Activated CD8-positive, alpha-beta memory T cell treated with anti-CD3 and anti-CD28 coated beads, Interleukin-2, amount 50 U/mL, for 1 hour (primary cell): ENCODE measurements around the gene RFX4.

ENCODE experiments used
- DNase-seq: peaks from one replicate; pipeline ENCODE4 v3.0.0-alpha.2; 2020; ENCODE audit errors: extremely low read depth

Gene RFX4

GRCh38 chr12:106646472-106646871, 63.7 kb downstream of the RFX4 start:
- no peak for DNase-seq

GRCh38 chr12:106647793-106648514, 65.2 kb downstream of the RFX4 start:
- no peak for DNase-seq

- DNase-seq = no peak
These were observed 65.9 kb downstream of the RFX4 start for GRCh38 chr12:106648736-106649135.

- no peak for DNase-seq
These were observed 68.7 kb downstream of the RFX4 start for GRCh38 chr12:106651552-106651951.

GRCh38 chr12:106652510-106653015, 69.8 kb downstream of the RFX4 start:
- DNase-seq = no peak

GRCh38 chr12:106655577-106655976, 72.8 kb downstream of the RFX4 start:
- no peak for DNase-seq

GRCh38 chr12:106657488-106657887, 74.7 kb downstream of the RFX4 start:
- DNase-seq = no peak

- no peak for DNase-seq
These were observed 80.6 kb downstream of the RFX4 start for GRCh38 chr12:106663385-106663784.

GRCh38 chr12:106669216-106669615, 86.4 kb downstream of the RFX4 start:
- DNase-seq = no peak

GRCh38 chr12:106670131-106670530, 87.3 kb downstream of the RFX4 start:
- DNase-seq = no peak

- DNase-seq = no peak
These were observed 89.0 kb downstream of the RFX4 start for GRCh38 chr12:106671840-106672239.

- no peak for DNase-seq
These were observed 89.7 kb downstream of the RFX4 start for GRCh38 chr12:106672314-106673025.

GRCh38 chr12:106673141-106673540, 90.3 kb downstream of the RFX4 start:
- no peak for DNase-seq

GRCh38 chr12:106675651-106676435, 93.0 kb downstream of the RFX4 start:
- no peak for DNase-seq

GRCh38 chr12:106679574-106679973, 96.8 kb downstream of the RFX4 start:
- DNase-seq = no peak

- DNase-seq = no peak
These were observed 97.5 kb downstream of the RFX4 start for GRCh38 chr12:106680280-106680679.

- DNase-seq = no peak
These were observed 98.4 kb downstream of the RFX4 start for GRCh38 chr12:106681210-106681609.

GRCh38 chr12:106682594-106683234, 99.9 kb downstream of the RFX4 start:
- DNase-seq = no peak

- no peak for DNase-seq
These were observed 101.7 kb downstream of the RFX4 start for GRCh38 chr12:106684497-106684896.

GRCh38 chr12:106685381-106685780, 102.6 kb downstream of the RFX4 start:
- DNase-seq = no peak

- DNase-seq = no peak
These were observed 104.9 kb downstream of the RFX4 start for GRCh38 chr12:106687672-106688071.
